Measurements from ENCODE around the gene HSBP1.

Gene HSBP1

DNA sequence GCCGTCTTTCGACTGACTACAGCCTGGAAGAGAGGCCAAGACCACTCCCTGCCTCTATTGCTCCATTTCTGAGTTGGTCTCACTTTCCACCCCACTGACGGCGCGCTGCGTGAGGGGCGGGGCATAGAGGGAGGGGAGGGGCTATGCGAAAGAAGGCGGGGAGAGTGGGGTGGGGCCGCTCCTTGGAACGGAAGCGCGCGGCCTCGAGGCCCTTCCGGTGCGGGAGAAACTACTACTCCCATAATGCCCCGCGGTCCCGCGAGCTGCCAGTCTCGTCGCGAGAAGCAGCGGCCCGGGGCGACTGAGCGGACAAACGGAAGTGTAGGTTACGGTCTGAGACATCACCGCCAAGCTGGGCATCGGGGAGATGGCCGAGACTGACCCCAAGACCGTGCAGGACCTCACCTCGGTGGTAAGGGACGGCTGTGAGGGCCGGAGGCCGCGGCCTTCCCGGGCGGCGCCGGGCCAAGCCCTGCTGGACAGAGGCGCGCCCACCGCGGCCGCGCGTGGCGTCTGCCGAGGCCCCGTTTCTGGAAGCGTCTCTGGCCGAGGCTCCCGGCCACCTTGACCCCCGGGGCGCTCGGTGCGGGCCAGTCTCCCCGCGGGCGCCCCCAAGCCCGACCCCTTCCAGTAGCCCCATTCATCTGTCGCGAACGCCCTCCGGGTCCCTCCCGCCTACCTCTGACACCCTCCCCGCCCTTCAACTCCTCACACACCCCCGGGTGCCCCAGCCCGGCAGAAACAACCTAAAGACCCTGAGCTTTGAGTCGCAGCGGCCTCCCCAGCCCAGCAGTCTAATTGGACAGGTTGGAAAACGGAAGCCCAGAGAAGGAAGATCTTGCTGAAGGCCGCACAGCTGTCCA lies at the start of gene HSBP1:
Gene HSBP1 (plus strand): TSS at position 269 of the 863 bp plus-strand sequence. CDS start 99 bp downstream, at position 368.
- peak; percentile 82 to 93 (median 90) for DNase-seq

- no peak for DNase-seq
These were observed 45.4 kb upstream of the HSBP1 start for GRCh38 chr16:83762141-83762991.

- DNase-seq: no peak
These were observed 44.8 kb upstream of the HSBP1 start for GRCh38 chr16:83762992-83763358.

- no peak for DNase-seq
These were observed 38.8 kb upstream of the HSBP1 start for GRCh38 chr16:83768986-83769385.

DNA sequence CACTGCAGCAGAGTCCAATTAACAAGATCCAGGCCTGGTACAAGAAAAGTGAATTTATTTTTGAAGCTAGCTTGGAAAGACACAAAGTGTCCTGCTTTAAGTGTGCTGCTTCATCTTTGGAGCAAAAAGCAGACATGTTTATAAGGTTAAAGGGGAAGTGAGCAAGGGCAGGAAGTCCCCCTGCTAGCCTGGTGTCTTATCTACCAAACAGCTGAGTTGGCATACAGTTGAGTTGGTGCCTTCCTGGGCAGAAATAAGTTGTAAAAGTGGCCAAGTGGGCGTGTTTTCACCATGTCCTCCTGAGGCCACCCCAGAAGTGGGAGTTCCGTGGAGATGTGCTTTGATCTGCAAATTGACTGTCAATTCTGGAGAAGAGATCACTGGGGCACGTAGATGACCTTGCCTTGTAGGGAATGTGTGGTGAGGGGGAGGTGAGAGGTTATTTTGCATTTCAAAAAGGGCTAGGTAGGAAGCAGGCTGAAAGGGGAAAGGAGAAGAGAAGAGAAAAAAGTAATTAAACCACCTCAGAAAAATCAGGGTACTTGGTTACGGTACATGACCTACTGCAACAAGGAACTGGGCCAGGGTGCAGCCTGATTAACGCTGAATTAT lies 38.3 kb upstream of the HSBP1 start:
- no peak for DNase-seq

DNA sequence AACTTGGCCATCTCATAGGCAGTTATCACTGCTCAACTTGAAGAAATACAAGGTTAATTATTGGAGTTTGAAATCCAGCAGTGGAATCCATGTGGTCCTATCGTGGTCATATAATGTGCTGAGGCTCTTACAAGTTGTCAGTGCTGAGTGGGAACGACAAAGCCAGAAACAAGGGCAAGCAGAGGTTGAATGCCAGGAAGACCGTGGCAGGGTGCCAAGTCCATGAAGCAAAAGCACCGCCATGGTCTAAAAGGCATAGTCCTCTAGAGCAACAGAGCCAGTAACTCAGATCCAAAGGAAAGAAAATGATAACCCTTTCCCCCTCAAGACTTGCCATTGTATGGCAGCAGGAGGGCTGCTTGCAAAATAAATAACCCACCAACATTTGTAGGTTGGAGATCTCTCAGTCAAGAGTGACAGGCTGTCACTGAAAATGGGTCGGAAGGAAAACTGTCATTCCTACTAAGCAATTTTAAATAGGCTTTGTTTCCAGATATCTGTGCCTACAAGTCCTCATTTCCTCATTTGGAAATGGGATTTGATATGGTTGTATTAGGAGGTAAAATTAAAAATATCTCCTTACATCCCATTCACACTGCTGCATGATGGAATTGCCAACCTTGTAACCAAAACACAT lies 36.4 kb upstream of the HSBP1 start:
- DNase-seq: no peak

- DNase-seq: no peak
These were observed 35.0 kb upstream of the HSBP1 start for GRCh38 chr16:83772806-83773205.

DNA sequence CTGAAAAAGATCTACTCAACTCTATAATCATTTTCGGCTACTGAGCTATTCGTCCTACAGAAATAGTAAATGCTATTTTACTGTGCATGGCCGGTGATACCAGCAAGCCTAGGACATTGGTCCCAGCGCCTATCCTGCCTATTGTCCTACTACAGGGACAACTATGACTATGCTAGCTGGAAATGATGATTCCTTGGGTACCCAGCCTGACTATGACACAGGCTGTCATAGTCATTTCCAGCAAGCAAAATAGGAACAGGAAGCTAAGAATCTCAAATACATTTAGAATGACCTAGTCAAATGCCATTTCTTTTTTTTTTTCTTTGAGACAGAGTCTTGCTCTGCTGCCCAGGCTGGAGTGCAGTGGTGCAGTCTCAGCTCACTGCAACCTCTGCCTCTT lies 33.7 kb upstream of the HSBP1 start:
- no peak for DNase-seq

- no peak for DNase-seq
These were observed 30.8 kb upstream of the HSBP1 start for GRCh38 chr16:83776944-83777343.

DNA sequence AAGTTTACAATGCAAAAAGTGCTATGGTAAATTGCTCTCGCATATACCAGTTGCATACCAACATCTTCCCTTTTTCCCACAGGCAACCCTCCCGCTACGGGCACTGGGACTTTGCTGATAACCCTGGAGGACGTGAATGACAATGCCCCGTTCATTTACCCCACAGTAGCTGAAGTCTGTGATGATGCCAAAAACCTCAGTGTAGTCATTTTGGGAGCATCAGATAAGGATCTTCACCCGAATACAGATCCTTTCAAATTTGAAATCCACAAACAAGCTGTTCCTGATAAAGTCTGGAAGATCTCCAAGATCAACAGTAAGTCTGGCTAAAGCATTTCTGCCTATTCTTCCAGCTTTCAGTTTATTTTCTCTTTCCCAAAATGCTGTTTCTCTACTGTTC lies 27.9 kb upstream of the HSBP1 start:
- no peak for DNase-seq

- DNase-seq: no peak
These were observed 22.3 kb upstream of the HSBP1 start for GRCh38 chr16:83785455-83785854.

DNA sequence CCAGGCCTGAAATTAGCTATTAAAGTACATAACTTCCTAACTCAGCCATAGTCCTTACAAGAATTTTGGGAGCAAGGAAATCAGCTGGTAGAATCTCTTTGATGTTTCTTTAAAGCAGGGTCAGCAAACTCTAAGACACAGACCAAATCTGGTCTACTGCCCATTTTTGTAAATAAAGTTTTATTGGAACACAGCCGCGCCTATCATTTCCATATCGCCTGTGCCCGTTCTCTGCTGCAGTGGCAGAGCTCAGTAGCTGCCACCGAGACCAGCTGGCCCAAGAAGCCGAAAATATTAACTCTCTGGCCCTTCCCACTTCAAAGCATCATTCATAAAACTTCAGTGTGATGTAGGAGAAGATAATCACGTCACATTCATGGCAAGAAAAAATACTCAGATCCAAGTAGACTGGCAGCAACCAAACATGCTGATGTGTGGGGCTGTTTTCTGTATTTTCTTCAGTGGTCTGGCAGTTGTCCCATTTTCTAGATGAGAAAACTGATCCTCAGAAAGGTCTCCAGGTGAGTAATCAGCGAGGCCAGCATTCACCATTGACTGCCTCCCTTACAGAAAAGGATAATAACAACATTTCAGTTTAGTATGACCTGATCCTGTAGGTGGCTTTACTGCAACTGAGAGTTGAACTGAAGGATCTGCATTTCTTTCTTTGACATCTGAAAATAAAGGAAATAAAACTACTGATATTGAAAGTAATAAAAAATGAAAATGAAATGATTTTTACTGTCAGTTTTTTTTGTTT lies 18.0 kb upstream of the HSBP1 start:
- no peak for DNase-seq

- no peak for DNase-seq
These were observed 15.9 kb upstream of the HSBP1 start for GRCh38 chr16:83791916-83792315.

- DNase-seq: no peak
These were observed 15.4 kb upstream of the HSBP1 start for GRCh38 chr16:83792391-83792790.

- no peak for DNase-seq
These were observed 14.6 kb upstream of the HSBP1 start for GRCh38 chr16:83793179-83793578.

- DNase-seq: no peak
These were observed 12.8 kb upstream of the HSBP1 start for GRCh38 chr16:83794860-83795554.

- no peak for DNase-seq
These were observed 10.8 kb upstream of the HSBP1 start for GRCh38 chr16:83797013-83797412.

DNA sequence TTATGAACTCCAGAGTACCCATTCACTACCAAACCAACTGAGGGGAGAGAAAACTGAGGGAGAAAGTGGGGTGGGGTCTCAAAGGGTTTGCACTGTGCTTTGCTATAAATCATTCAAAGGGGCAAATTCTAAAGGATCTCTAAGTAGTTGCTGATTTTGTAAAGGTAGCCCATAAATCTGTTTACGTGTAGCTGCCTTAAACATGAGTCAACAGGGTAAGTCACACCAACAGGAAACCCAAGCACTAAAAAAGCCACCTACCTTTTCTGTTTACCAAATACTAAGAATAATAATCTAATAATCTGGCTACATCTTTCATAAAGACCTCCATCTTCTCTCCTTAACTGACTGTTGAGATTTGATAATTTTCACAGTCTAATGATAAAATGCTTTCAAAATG lies 8.4 kb upstream of the HSBP1 start:
- no peak for DNase-seq

DNA sequence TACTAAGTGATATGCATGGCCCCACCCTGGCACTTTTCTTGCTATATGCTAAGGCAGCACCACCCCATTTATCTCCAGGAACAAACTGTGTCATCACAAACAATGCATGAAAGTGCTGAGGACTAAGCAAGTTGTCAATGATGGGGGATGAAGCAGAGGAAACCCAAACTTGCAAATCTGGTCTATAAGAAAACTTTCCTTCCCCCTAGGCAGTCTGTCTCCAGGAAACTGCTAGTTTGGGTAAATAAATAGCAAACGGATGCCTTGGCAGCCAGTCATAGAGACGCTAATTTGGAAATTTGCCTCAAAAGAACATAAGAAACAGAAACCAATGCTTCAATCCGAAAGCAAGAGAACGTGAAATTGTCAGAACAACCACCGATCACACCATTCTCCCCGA lies 5.6 kb upstream of the HSBP1 start:
- no peak for DNase-seq

- DNase-seq: no peak
These were observed 5.1 kb upstream of the HSBP1 start for GRCh38 chr16:83802554-83803205.

GRCh38 chr16:83803811-83804210 lies 4.0 kb upstream of the HSBP1 start:
- DNase-seq: no peak

All from stimulated activated naive CD4-positive, alpha-beta T cell (primary cell).